GM12878 (cell line): ENCODE measurements around the gene CARHSP1. TPM values are rescaled to one million over a fixed set of nuclear protein-coding genes. Genes with fewer than 3 reads are reported as not detected.
A peak's percentile ranks its signal among the peaks of the same experiment; 100 is the strongest.

Source experiments
- BCLAF1 ChIP-seq: fragments of 450-650 bp; IDR thresholded peaks from 2 replicates; pipeline ENCODE4 v1.6.1; 2017; ENCODE audit warnings: antibody characterized with exemption, mild to moderate bottlenecking, moderate library complexity
- E2F8 ChIP-seq: fragments of 450-650 bp; IDR thresholded peaks from 2 replicates; pipeline ENCODE4 v1.6.1; 2018; ENCODE audit warnings: mild to moderate bottlenecking, low read depth, moderate library complexity; ENCODE audit not compliant: partially characterized antibody
- GABPA ChIP-seq: IDR thresholded peaks from 2 replicates; pipeline ENCODE4 v1.6.1; 2014; ENCODE audit warnings: antibody characterized with exemption, low read depth, mild to moderate bottlenecking, inconsistent platforms
- IKZF2 ChIP-seq, 2 experiments: fragments of 450-650 bp; IDR thresholded peaks; 2 replicates each; pipeline ENCODE4 v1.6.1; 2017; ENCODE audit warnings: mild to moderate bottlenecking in 2 of 2, moderate library complexity in 2 of 2
- JUNB ChIP-seq: IDR thresholded peaks from 2 replicates; pipeline ENCODE4 v1.6.1; 2016; ENCODE audit warnings: antibody characterized with exemption, mild to moderate bottlenecking
- KAT2A ChIP-seq: conservative IDR thresholded peaks from 2 replicates; pipeline ENCODE4 v1.6.1; 2011; ENCODE audit warnings: low read depth, low read length; ENCODE audit not compliant: control insufficient read depth
- MAX ChIP-seq: IDR thresholded peaks from 2 replicates; pipeline ENCODE4 v1.6.1; 2012; ENCODE audit warnings: low read depth, low read length, improper control_type of control experiment
- MLLT1 ChIP-seq: fragments of 450-650 bp; IDR thresholded peaks from 2 replicates; pipeline ENCODE4 v1.6.1; 2016; ENCODE audit warnings: mild to moderate bottlenecking
- POLR2A ChIP-seq: IDR thresholded peaks from 2 replicates; pipeline ENCODE4 v1.6.1; 2011; ENCODE audit warnings: low read depth, mild to moderate bottlenecking, low read length
- RELB ChIP-seq: fragments of 450-650 bp; IDR thresholded peaks from 2 replicates; pipeline ENCODE4 v1.6.1; 2017; ENCODE audit warnings: low read depth, mild to moderate bottlenecking, moderate library complexity
- SIN3A ChIP-seq: IDR thresholded peaks from 2 replicates; pipeline ENCODE4 v1.6.1; 2012; ENCODE audit warnings: low read depth, low read length, improper control_type of control experiment
- SMC3 ChIP-seq: IDR thresholded peaks from 2 replicates; pipeline ENCODE4 v1.6.1; 2011; ENCODE audit warnings: low read length, improper control_type of control experiment, borderline replicate concordance
- SRF ChIP-seq, 2 experiments: IDR thresholded peaks; 2 replicates each; pipeline ENCODE4 v1.6.1; 2011; ENCODE audit warnings: low read depth in 2 of 2, low read length in 2 of 2, mild to moderate bottlenecking in 1 of 2, moderate library complexity in 1 of 2
- TCF12 ChIP-seq: IDR thresholded peaks from 2 replicates; pipeline ENCODE4 v1.6.1; 2011; ENCODE audit warnings: low read depth, mild to moderate bottlenecking, low read length
- YBX1 ChIP-seq: fragments of 450-650 bp; IDR thresholded peaks from 2 replicates; pipeline ENCODE4 v1.6.1; 2016; ENCODE audit warnings: antibody characterized with exemption
- polyA plus RNA-seq, 11 experiments: library from polyadenylated mRNA; depleted of rRNA in 4 of 11; unstranded in 6 of 11; stranded (reverse) in 5 of 11; fragments of >200 nt; fragmentation: Nextera tagmentation in 4 of 11; fragmentation: Illumina TruSeq in 1 of 11; extraction: Ambion mirVana in 4 of 11; extraction: Trizol in 1 of 11; gene quantifications; 1 replicate in 1 of 11; 2 replicates in 10 of 11; pipeline versions ENCODE4 v1.2.1 to v1.2.3, GENCODE V29; 2011 to 2016; ENCODE audit warnings: inconsistent platforms in 2 of 11, missing spikeins in 2 of 11, low read depth in 1 of 11
- total RNA-seq, 4 experiments: library from RNA; depleted of rRNA in 3 of 4; stranded (reverse); fragments of >200 nt in 3 of 4; fragmentation: Illumina TruSeq in 1 of 4; extraction: Trizol in 1 of 4; gene quantifications; 2 replicates each; pipeline versions ENCODE4 v1.2.1 to v1.2.3, GENCODE V29; 2013 to 2021

Gene CARHSP1
- total and polyA plus RNA-seq, 10 of the 15 experiments (the other 5 are each of a cell fraction or from before 2014, with no cell fraction given): 5.5 to 112 (median 67.0) TPM

GRCh38 chr16:8869212-8869987 is 594 bp upstream of the CARHSP1 start (continued):
- no peak for TF ChIP-seq E2F8
- no peak for TF ChIP-seq SMC3
- peak; percentile 6; the same call in 1 of the 2 replicates for TF ChIP-seq POLR2A
- TF ChIP-seq KAT2A: no peak
- TF ChIP-seq SRF (IDR thresholded peaks at IDR 0.05; ENCODE audit: low read depth in 2 of 2, low read length in 2 of 2): no peak
- TF ChIP-seq TCF12: peak; percentile 59; the same call in 1 of the 2 replicates
- TF ChIP-seq MAX: peak; percentile 63; the same call in 1 of the 2 replicates
- TF ChIP-seq MLLT1: no peak; the same call in 1 of the 2 replicates
- TF ChIP-seq GABPA: no peak
- no peak for TF ChIP-seq SIN3A
- no peak for TF ChIP-seq BCLAF1
- peak in 1 of 2 experiments; percentile 51; a peak in 2 of 4 replicates for TF ChIP-seq IKZF2 (IDR thresholded peaks at IDR 0.05)
- 0 out of 2 replicates have a peak, but pooled peaks have one; percentile 46 for TF ChIP-seq YBX1
- no peak for TF ChIP-seq RELB
- TF ChIP-seq JUNB: no peak
